Measurements from ENCODE around the gene ZNF592. TPM values are rescaled to one million over a fixed set of nuclear protein-coding genes. Genes with fewer than 3 reads are reported as not detected.

ZNF592 gene
- total RNA-seq, 4 donors from 2014 or later = 25.6 to 47.6 (median 40.9) TPM

GRCh38 chr15:84764989-84765388 lies 16.6 kb downstream of the ZNF592 start:
- H3K4me1 ChIP-seq = peaks cover 4 to 40% (median 12%) of the 10 kb centered on the region in 4 donors
- H3K27ac ChIP-seq = no peak overlapping the region
- DNase-seq = no peak
- no peaks in the 10 kb centered on the region for H3K9me3 ChIP-seq
- TF ChIP-seq POLR2A (IDR thresholded peaks at IDR 0.05) (no peak), CTCF (IDR thresholded peaks at IDR 0.05) (no peak)
- no peaks in the 10 kb centered on the region for H3K27me3 ChIP-seq
- H3K4me3 ChIP-seq = no peak overlapping the region
- peaks cover 0 to 37% (median 0%) of the 10 kb centered on the region in 3 donors for H3K36me3 ChIP-seq

GRCh38 chr15:84765675-84766074 lies 17.3 kb downstream of the ZNF592 start:
- Histone ChIP-seq H3K4me1 (peaks cover 4 to 34% (median 9%) of the 10 kb centered on the region in 4 donors), H3K4me3 (no peak overlapping the region), H3K36me3 (peaks cover 0 to 37% (median 0%) of the 10 kb centered on the region in 3 donors), H3K27me3 (no peaks in the 10 kb centered on the region), H3K27ac (no peak overlapping the region), H3K9me3 (no peaks in the 10 kb centered on the region)
- DNase-seq = no peak
- TF ChIP-seq POLR2A (IDR thresholded peaks at IDR 0.05) (no peak), CTCF (IDR thresholded peaks at IDR 0.05) (no peak)

- Histone ChIP-seq H3K27me3 (no peaks in the 10 kb centered on the region), H3K9me3 (no peaks in the 10 kb centered on the region), H3K4me1 (peaks cover 0 to 25% (median 5%) of the 10 kb centered on the region in 4 donors), H3K36me3 (peaks cover 0 to 37% (median 0%) of the 10 kb centered on the region in 3 donors), H3K27ac (no peak overlapping the region), H3K4me3 (no peak overlapping the region)
- TF ChIP-seq CTCF (IDR thresholded peaks at IDR 0.05) = no peak
- no peak for TF ChIP-seq POLR2A (IDR thresholded peaks at IDR 0.05)
- DNase-seq = no peak
Measured at GRCh38 chr15:84766461-84767035, 18.2 kb downstream of the ZNF592 start.

- Histone ChIP-seq H3K4me3 (no peak overlapping the region), H3K27me3 (no peaks in the 10 kb centered on the region), H3K36me3 (peaks cover 0 to 35% (median 0%) of the 10 kb centered on the region in 3 donors), H3K27ac (no peak overlapping the region), H3K4me1 (peaks cover 0 to 7% (median 0%) of the 10 kb centered on the region in 4 donors), H3K9me3 (no peaks in the 10 kb centered on the region)
- no peak for TF ChIP-seq CTCF (IDR thresholded peaks at IDR 0.05)
- TF ChIP-seq POLR2A (IDR thresholded peaks at IDR 0.05) = no peak
- no peak for DNase-seq
Measured at GRCh38 chr15:84772031-84772430, 23.6 kb downstream of the ZNF592 start.

- TF ChIP-seq CTCF (IDR thresholded peaks at IDR 0.05) (no peak), POLR2A (IDR thresholded peaks at IDR 0.05) (no peak)
Measured at GRCh38 chr15:84772467-84772866, 24.1 kb downstream of the ZNF592 start.

More at GRCh38 chr15:84772467-84772866, 24.1 kb downstream of the ZNF592 start:
- Histone ChIP-seq H3K4me3 (no peak overlapping the region), H3K27ac (no peak overlapping the region), H3K36me3 (peaks cover 0 to 31% (median 0%) of the 10 kb centered on the region in 3 donors), H3K27me3 (no peaks in the 10 kb centered on the region), H3K9me3 (no peaks in the 10 kb centered on the region), H3K4me1 (peaks cover 0 to 7% (median 0%) of the 10 kb centered on the region in 4 donors)
- no peak for DNase-seq
